Glutamatergic neuron (in vitro differentiated cells): ENCODE data around the gene FOXN3. TPM values are rescaled to one million over a fixed set of nuclear protein-coding genes. Genes with fewer than 3 reads are reported as not detected.
"Not testable (repeated sequence)": the region's sequence is repeated elsewhere in the genome, so short reads cannot be mapped to it uniquely, and the experiment has no call there.

Experiments used
- DNase-seq: peaks from one replicate; pipeline ENCODE4 v3.0.0; 2022
- H3K27ac Mint-ChIP-seq: one replicate; pipeline ENCODE4 v1.8.0; 2020; ENCODE audit warnings: mild to moderate bottlenecking, mixed read lengths, inconsistent platforms; ENCODE audit not compliant: unreplicated experiment
- H3K27me3 Mint-ChIP-seq: one replicate; pipeline ENCODE4 v1.8.0; 2020; ENCODE audit warnings: mild to moderate bottlenecking, moderate library complexity, mixed read lengths, inconsistent platforms; ENCODE audit not compliant: unreplicated experiment
- H3K36me3 Mint-ChIP-seq: one replicate; pipeline ENCODE4 v1.8.0; 2020; ENCODE audit warnings: mild to moderate bottlenecking, mixed read lengths, inconsistent platforms; ENCODE audit not compliant: unreplicated experiment
- H3K4me1 Mint-ChIP-seq: one replicate; pipeline ENCODE4 v1.8.0; 2020; ENCODE audit warnings: mild to moderate bottlenecking, low read depth, mixed read lengths, inconsistent platforms; ENCODE audit not compliant: unreplicated experiment
- H3K4me3 Mint-ChIP-seq: one replicate; pipeline ENCODE4 v1.8.0; 2020; ENCODE audit warnings: mild to moderate bottlenecking, mixed read lengths, inconsistent platforms; ENCODE audit not compliant: unreplicated experiment
- H3K9me3 Mint-ChIP-seq: one replicate; pipeline ENCODE4 v1.8.0; 2020; ENCODE audit warnings: mild to moderate bottlenecking, moderate library complexity, mixed read lengths, inconsistent platforms; ENCODE audit not compliant: unreplicated experiment
- total RNA-seq: library from RNA; stranded (reverse); fragmentation: NEBNext Ultra II Directional; extraction: Animal tissue kit (Norgen Biotek cat#: 25700); gene quantifications from one replicate; pipeline ENCODE4 v1.2.1, GENCODE V29; 2021; ENCODE audit not compliant: unreplicated experiment
- TF ChIP-seq, protein P1 (sequence below): fragments of 200-600 bp; sonication (generic); IDR thresholded peaks from one replicate; pipeline ENCODE4 v1.5.0; 2021; ENCODE audit not compliant: partially characterized antibody, unreplicated experiment

The FOXN3 gene
- total RNA-seq, 1 donor from 2014 or later = 139 TPM

DNA sequence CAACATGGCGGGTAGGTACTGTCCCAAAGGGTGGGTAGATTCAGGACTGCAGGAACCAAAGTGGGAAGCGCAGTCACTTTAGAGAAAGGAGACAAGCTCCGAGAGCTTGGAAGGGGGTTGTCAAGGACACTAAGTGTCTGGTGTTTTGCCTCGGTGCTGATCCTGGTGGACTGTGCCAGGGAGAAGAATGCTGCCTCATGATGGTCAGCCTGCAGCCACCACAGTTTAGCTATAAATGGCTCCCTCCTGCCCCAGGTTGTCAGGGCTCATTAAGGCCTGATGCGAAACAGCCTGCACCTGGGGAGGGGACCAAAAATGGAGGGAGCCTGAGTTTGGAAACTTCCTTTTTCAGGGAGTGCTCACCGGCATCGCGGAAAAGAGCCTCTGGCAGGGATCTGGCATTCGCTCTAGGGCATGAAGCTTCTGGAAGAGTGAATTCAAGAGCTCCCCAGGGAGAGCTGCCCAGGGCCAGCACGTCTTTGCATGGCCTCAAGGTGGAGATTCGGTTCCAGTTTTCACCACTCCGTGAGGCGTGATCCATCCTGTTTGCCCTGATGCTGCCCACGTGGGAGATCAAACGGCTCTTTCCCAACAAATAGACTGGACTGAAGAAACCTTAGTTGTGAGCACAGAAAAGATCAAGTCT is 164.0 kb downstream of the FOXN3 start:
- H3K4me3 Mint-ChIP-seq = peak overlapping the region; percentile 66
- H3K4me1 Mint-ChIP-seq = peaks cover 43% of the 10 kb centered on the region
- H3K9me3 Mint-ChIP-seq = peaks cover 29% of the 10 kb centered on the region
- H3K27ac Mint-ChIP-seq = peak overlapping the region; percentile 98
- DNase-seq = peak; percentile 55
- peaks cover 14% of the 10 kb centered on the region for H3K36me3 Mint-ChIP-seq
- H3K27me3 Mint-ChIP-seq = peaks cover 20% of the 10 kb centered on the region
- TF ChIP-seq, protein P1, sequence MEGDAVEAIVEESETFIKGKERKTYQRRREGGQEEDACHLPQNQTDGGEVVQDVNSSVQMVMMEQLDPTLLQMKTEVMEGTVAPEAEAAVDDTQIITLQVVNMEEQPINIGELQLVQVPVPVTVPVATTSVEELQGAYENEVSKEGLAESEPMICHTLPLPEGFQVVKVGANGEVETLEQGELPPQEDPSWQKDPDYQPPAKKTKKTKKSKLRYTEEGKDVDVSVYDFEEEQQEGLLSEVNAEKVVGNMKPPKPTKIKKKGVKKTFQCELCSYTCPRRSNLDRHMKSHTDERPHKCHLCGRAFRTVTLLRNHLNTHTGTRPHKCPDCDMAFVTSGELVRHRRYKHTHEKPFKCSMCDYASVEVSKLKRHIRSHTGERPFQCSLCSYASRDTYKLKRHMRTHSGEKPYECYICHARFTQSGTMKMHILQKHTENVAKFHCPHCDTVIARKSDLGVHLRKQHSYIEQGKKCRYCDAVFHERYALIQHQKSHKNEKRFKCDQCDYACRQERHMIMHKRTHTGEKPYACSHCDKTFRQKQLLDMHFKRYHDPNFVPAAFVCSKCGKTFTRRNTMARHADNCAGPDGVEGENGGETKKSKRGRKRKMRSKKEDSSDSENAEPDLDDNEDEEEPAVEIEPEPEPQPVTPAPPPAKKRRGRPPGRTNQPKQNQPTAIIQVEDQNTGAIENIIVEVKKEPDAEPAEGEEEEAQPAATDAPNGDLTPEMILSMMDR = peak; percentile 21

DNA sequence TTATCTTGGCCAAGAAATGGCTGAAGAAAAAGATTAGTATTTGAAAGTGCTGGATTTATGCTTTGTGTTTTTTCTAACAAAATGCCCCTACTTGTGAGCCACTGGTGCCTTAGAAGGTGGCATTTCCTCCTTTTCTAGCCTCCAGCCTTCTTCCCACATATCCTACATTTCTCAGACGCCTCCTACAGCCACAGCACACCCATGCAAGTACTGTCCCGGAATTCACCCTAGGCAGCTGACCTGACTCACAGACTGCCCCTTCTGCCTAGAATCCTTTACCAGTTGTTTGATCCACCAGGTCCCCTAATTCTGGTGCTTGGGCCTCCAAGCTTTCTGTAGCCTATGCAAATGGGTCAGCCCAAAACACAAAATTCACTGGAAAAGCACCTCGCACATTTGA is 166.0 kb downstream of the FOXN3 start:
- H3K4me3 Mint-ChIP-seq = no peak overlapping the region
- H3K4me1 Mint-ChIP-seq = peaks cover 40% of the 10 kb centered on the region
- DNase-seq = no peak
- peaks cover 3% of the 10 kb centered on the region for H3K36me3 Mint-ChIP-seq
- H3K9me3 Mint-ChIP-seq = peaks cover 22% of the 10 kb centered on the region
- peaks cover 18% of the 10 kb centered on the region for H3K27me3 Mint-ChIP-seq
- TF ChIP-seq, protein P1 = no peak
- peak overlapping the region; percentile 24 for H3K27ac Mint-ChIP-seq

DNA sequence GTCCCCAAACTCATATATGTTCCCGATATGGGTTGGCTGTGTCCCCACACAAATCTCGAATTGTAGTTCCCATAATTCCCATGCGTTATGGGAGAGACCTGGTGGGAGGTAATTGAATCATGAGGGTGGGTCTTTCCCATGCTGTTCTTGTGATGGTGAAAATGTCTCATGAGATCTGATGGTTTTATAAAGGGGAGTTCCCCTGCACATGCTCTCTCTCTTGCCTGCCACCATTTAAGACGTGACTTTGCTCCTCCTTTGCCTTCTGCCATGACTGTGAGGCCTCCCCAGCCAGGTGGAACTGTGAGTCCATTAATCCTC is 166.4 kb downstream of the FOXN3 start:
- not testable (repeated sequence) for DNase-seq, H3K4me3 Mint-ChIP-seq, H3K36me3 Mint-ChIP-seq, H3K27ac Mint-ChIP-seq
- peaks cover 17% of the 10 kb centered on the region for H3K27me3 Mint-ChIP-seq
- peaks cover 19% of the 10 kb centered on the region for H3K9me3 Mint-ChIP-seq
- peaks cover 40% of the 10 kb centered on the region for H3K4me1 Mint-ChIP-seq

DNA sequence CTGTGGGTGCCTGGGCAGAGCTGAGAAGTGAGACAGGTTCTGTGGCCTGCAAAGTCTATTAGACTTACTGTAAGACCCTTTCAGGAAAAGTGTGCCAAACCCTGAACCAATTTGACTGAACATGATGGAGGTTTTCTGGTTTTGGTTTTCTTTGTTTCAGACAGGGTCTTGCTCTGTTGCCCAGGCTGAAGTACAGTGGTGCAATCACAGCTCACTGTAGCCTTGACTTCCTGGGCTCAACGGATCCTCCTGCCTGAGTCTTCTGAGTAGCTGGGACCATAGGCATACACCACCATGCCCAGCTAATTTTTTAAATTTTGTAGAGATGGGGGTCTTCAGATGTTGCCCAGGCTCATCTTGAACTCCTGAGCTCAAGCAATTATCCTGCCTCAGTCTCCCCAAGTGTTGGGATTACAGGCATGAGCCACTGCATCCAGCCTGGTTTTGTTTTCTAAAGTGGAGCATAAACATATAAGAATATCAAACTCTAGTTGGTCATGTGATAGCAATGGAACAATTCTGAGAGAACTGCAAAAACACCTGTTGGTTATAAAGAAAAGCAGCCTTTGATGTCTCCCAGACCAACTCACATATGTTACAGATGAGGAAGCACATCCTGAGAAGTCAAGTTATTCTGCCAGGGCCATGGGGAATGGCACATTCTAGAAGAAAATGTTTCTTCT is 166.9 kb downstream of the FOXN3 start:
- Mint-ChIP-seq H3K27ac (no peak overlapping the region), H3K4me1 (peaks cover 43% of the 10 kb centered on the region), H3K36me3 (no peaks in the 10 kb centered on the region), H3K9me3 (peaks cover 17% of the 10 kb centered on the region), H3K4me3 (no peak overlapping the region), H3K27me3 (peaks cover 16% of the 10 kb centered on the region)
- TF ChIP-seq, protein P1 = no peak
- no peak for DNase-seq

DNA sequence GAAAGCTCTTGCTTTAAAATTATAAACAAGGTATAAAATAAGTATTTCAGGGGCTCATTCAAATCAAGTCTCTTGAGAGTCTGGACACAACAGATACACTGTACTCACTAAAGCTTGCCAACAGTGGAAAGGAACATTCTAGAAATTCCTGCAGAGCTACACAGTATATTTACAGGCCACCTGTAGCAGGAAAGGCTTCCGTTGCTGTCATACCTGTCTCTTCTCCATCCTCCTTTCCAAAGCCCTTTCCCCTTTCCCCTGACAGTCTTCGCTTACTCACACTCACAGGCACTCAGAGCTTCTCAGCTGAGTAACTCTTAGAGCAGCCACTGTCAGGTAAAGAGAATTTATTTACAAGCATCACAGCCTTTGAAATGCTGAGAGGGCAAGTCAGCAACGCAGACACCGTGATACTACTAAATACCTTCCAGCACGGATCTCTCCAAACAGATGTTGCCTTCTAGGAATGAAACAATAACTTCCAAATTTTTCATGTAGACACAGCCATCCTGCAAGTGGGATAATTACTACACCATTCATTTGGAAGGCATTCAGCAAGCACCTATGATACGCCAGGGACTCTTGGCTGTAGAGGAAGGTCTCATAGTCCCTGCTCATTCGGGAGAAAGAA is 167.9 kb downstream of the FOXN3 start:
- peaks cover 12% of the 10 kb centered on the region for H3K9me3 Mint-ChIP-seq
- no peak for DNase-seq
- peaks cover 10% of the 10 kb centered on the region for H3K27me3 Mint-ChIP-seq
- no peak overlapping the region for H3K4me3 Mint-ChIP-seq
- peaks cover 45% of the 10 kb centered on the region for H3K4me1 Mint-ChIP-seq
- no peak overlapping the region for H3K27ac Mint-ChIP-seq
- TF ChIP-seq, protein P1 = no peak
- H3K36me3 Mint-ChIP-seq = no peaks in the 10 kb centered on the region
